ENCODE measurements around the gene THY1.
A peak's percentile ranks its signal among the peaks of the same experiment; 100 is the strongest.

The THY1 gene

DNA sequence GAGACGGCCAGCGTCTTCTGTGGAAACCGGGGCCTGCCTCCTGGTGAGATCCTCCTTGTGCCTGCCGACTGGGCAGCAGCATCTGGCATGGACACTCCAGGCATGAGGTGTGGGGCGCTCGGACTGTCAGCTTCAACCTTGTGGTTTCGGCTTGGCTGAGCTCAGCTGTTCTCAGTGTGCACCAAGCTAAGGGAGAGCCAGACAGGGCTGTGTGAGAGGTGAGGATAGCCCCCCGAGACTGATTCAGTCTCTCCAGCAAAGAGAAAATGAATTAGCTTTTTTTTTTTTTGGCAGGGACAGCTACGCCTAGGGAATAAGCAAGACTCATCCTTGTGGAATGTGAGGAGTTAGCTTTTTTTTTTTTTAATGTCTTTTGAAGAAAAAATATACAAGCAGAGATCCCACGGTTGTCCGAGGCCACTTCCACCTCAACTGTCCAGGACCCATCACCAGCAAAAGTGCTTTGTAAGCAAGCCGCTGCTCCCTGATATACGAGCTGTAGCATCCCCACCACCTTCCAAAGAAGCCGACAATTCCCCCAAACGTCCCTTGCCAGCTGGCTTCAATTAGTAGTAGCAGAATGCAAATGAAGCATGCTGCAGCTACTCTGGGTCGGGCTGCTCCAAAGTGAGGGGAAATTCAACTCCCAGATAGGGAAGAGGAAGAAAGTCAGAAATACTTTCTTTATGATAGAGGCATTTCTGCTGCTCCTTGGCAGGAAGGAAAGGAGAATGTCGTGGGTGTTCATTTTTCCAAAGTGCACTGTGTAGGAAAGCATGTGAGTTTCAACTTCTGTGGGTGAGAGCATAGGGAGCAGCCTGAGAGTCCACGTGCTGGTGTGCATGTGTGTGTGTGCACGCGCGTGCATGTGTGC lies 9.7 kb upstream of the THY1 start:
- peak overlapping the region; percentile 43 for H3K4me3 ChIP-seq (ENCODE audit: low read depth, low read length)
- TF ChIP-seq, protein P1, sequence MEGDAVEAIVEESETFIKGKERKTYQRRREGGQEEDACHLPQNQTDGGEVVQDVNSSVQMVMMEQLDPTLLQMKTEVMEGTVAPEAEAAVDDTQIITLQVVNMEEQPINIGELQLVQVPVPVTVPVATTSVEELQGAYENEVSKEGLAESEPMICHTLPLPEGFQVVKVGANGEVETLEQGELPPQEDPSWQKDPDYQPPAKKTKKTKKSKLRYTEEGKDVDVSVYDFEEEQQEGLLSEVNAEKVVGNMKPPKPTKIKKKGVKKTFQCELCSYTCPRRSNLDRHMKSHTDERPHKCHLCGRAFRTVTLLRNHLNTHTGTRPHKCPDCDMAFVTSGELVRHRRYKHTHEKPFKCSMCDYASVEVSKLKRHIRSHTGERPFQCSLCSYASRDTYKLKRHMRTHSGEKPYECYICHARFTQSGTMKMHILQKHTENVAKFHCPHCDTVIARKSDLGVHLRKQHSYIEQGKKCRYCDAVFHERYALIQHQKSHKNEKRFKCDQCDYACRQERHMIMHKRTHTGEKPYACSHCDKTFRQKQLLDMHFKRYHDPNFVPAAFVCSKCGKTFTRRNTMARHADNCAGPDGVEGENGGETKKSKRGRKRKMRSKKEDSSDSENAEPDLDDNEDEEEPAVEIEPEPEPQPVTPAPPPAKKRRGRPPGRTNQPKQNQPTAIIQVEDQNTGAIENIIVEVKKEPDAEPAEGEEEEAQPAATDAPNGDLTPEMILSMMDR (IDR thresholded peaks at IDR 0.05; ENCODE audit: low read depth, low read length): no peak

DNA sequence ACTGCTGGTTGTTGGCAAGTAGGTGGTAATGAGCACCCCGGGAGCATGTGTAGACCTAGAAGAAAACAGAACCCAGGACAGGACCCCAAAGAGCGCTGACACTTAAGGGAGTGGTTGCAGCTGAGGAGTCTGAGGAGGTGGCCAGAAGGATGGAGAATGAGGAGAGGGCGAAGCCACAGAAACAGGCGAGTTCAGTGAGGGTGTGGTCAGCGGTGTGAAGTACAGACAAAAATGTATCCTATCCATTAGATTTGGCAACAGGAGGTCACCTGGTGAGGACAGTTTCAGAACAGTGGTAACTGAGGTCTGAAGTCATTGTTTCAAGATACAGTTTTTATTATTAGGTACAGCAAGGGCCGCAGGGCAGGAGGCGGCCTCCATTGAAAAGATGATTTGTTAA lies 8.6 kb upstream of the THY1 start:
- TF ChIP-seq, protein P1 (IDR thresholded peaks at IDR 0.05; ENCODE audit: low read depth, low read length): no peak
- no peak overlapping the region for H3K4me3 ChIP-seq (ENCODE audit: low read depth, low read length)

DNA sequence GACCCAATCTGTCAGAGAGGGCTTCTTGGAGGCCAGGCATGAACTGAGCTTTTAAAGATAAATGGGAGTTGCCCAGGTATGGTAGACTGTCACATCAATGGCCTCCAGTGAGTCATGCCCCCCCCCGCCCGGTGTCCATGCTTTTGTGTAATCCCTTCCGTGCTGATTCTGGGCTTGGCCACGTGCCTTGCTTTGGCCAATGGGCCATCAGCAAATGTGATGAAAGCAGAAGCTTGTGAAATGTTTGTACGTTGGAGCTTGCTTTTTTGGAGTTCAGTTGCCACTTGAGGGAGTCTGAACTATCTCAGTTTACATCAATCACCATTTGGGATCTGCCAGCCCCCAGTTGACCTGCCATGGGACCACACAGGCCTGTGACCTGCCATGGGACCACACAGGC lies 4.3 kb upstream of the THY1 start:
- TF ChIP-seq, protein P1 (IDR thresholded peaks at IDR 0.05; ENCODE audit: low read depth, low read length): no peak
- no peak overlapping the region for H3K4me3 ChIP-seq (ENCODE audit: low read depth, low read length)

DNA sequence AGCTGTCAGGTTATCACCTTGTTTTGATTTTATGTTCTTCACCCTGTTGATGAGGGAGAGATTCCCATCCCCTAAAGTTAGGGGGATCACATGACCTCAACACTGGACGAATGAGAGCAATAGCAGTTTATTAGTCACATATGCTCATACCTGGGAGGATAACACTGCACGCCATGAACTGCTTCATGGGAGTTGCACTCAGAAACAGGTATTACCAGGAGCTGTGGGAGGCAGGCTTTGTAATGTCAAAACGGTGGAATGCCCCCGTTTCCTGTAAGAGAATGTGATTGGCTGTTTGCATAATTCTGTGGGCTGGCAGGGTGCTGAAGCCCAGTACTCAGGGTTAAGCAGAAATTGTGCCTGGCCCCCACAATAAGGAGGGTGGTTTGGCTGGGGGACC lies 3.2 kb upstream of the THY1 start:
- no peak overlapping the region for H3K4me3 ChIP-seq (ENCODE audit: low read depth, low read length)
- TF ChIP-seq, protein P1 (IDR thresholded peaks at IDR 0.05; ENCODE audit: low read depth, low read length): no peak

DNA sequence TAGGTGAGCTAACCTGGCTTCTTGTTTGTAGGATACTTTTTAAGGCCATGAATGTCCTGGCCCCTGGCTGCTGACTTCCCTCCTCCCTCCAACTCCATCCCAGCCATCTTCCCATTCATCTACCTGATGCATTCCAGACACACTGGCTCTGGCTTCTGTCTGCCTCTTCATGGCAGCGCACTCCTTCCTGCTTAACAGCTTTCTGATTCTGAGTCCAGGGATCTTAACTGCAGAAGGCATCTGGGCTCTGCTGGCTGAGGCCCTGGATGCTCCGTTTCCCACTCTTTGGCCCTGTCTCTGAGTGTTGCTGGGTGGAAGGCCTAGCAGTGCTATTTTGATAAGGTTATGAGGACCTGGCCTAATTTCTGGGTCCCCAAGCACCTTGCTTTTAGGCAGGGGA lies 1.8 kb upstream of the THY1 start:
- H3K4me3 ChIP-seq (ENCODE audit: low read depth, low read length): no peak overlapping the region
- TF ChIP-seq, protein P1 (IDR thresholded peaks at IDR 0.05; ENCODE audit: low read depth, low read length): no peak

DNA sequence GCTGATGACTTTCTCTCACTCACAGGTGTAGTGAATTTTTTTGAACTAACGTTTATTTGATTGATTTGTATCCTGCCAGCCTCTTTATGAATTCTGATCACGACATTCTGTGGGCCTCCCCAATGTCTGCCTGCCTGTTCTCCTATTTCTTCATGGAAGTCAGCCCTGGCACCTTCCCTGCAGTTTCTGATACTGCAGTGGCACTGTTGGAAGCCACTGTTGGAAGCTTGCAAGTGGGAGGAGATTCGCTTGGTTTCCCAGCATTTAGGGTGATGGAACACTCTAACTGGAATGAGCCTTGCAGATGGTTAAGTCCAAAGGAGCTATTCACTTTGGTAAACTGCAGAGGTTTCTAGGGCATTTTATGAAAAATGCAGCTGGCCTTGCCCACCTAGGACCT lies 1.3 kb upstream of the THY1 start:
- TF ChIP-seq, protein P1 (IDR thresholded peaks at IDR 0.05; ENCODE audit: low read depth, low read length): no peak
- no peak overlapping the region for H3K4me3 ChIP-seq (ENCODE audit: low read depth, low read length)

DNA sequence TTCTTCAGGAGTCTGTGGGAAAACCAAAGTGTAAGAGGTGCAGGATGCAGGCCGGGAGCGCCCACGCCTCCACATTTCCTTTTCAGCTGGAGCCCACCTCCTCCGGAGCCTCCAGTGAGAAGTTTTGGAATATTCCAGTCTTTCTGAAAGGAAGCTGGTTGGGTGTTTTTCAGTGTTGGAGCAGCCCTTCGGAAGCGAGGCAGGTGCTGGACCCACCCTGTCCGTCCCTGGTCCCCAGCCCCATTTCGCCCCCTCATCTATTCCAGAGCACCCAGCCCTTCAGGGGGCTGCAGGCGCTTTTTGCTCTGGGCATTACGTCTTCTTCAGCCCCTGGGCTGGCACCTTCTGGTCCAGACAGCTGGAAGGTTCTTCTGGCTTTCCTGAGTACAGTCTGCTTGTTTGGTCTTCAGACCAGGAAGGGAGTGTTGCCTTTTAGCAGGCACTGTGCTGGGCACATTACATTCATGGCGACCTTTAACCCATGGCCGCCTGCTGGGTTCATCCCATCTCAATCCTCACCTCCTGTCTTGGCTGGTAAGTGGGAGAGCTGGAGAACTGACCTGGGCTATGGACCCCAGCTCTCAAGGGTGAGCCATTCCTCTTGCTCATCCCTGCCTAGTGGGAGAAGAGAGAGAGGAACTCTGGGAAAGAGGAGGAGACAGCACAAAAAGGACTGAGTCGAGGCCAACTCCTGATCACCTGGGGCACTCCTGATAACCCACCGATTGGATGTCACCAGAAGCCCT lies 710 bp upstream of the THY1 start:
- TF ChIP-seq, protein P1 (IDR thresholded peaks at IDR 0.05; ENCODE audit: low read depth, low read length): no peak
- H3K4me3 ChIP-seq (ENCODE audit: low read depth, low read length): peak overlapping the region; percentile 76

Data from WI38 (cell line).